CD4-positive, alpha-beta T cell (primary cell): ENCODE measurements around the gene COA5. TPM values are rescaled to one million over a fixed set of nuclear protein-coding genes. Genes with fewer than 3 reads are reported as not detected.
A peak's percentile ranks its signal among the peaks of the same experiment; 100 is the strongest.

ENCODE experiments used
- ATAC-seq: fragments of 200-7000 bp; cut with Tn5 transposase; one replicate; pipeline ENCODE4 v1.10.0; 2022; ENCODE audit warnings: mild to moderate bottlenecking; ENCODE audit not compliant: poor library complexity
- CTCF ChIA-PET: fragments of 350-600 bp; sonication (Branson Sonifier 250); formaldehyde crosslinking; loops from one replicate; lab custom pipeline; 2021; ENCODE audit warnings: antibody characterized with exemption, inconsistent platforms; lab: Charles Lee
- POLR2A ChIA-PET: fragments of 350-600 bp; sonication (Branson Sonifier 250); formaldehyde crosslinking; loops from one replicate; lab custom pipeline; 2021; ENCODE audit warnings: antibody characterized with exemption, inconsistent platforms; lab: Charles Lee
- DNase-seq, 14 experiments: peaks; one replicate each; pipeline ENCODE4 v3.0.0-alpha.2; 2013 to 2020; ENCODE audit warnings: mixed read lengths in 2 of 14
- H3K27ac ChIP-seq, 2 donors: one replicate each; pipeline versions ENCODE4 v1.5.1 to v1.7.0; 2013; ENCODE audit warnings: low read length in 2 of 2, low read depth in 1 of 2, mild to moderate bottlenecking in 1 of 2
- H3K27me3 ChIP-seq, 2 experiments: 1 replicate in 1 of 2; 2 replicates in 1 of 2; pipeline versions ENCODE4 v1.6.1 to v1.7.0; 2013; ENCODE audit warnings: low read length in 2 of 2, control low read depth in 1 of 2, mild to moderate bottlenecking in 1 of 2, moderate library complexity in 1 of 2; ENCODE audit not compliant: insufficient read depth in 2 of 2, control insufficient read depth in 1 of 2
- H3K36me3 ChIP-seq: one replicate; pipeline ENCODE4 v1.6.1; 2013; ENCODE audit warnings: low read length, control low read depth; ENCODE audit not compliant: insufficient read depth
- H3K4me1 ChIP-seq: one replicate; pipeline ENCODE4 v1.6.1; 2013; ENCODE audit warnings: low read length, control low read depth; ENCODE audit not compliant: insufficient read depth
- H3K4me3 ChIP-seq: one replicate; pipeline ENCODE4 v1.5.1; 2013; ENCODE audit warnings: mild to moderate bottlenecking, low read length, moderate library complexity
- H3K9me3 ChIP-seq, 2 experiments: 1 replicate in 1 of 2; 2 replicates in 1 of 2; pipeline versions ENCODE4 v1.6.1 to v1.7.0; 2013; ENCODE audit warnings: low read length in 2 of 2, mild to moderate bottlenecking in 2 of 2, control low read depth in 1 of 2, moderate library complexity in 1 of 2; ENCODE audit not compliant: control insufficient read depth in 1 of 2, insufficient read depth in 1 of 2
- H3K27ac Mint-ChIP-seq: one replicate; pipeline ENCODE4 v1.8.0; 2020; ENCODE audit warnings: mixed read lengths
- H3K27me3 Mint-ChIP-seq: one replicate; pipeline ENCODE4 v1.8.0; 2021; ENCODE audit warnings: mixed read lengths
- H3K36me3 Mint-ChIP-seq: one replicate; pipeline ENCODE4 v1.8.0; 2021; ENCODE audit warnings: low read depth, mixed read lengths
- H3K4me1 Mint-ChIP-seq: one replicate; pipeline ENCODE4 v1.8.0; 2021; ENCODE audit warnings: low read depth, mixed read lengths
- H3K4me3 Mint-ChIP-seq: one replicate; pipeline ENCODE4 v1.8.0; 2020; ENCODE audit warnings: mild to moderate bottlenecking, mixed read lengths
- H3K9me3 Mint-ChIP-seq: one replicate; pipeline ENCODE4 v1.8.0; 2020; ENCODE audit warnings: mixed read lengths
- intact Hi-C, 2 experiments: fragments of 100-400 bp; cut with DNase I in 1 of 2; cut with micrococcal nuclease in 1 of 2; formaldehyde crosslinking; loops; one replicate each; pipeline versions ENCODE4 v1.15.1 to v1.9.0; 2023 to 2025; cut with DNase I, micrococcal nuclease
- total RNA-seq, 174 experiments: library from RNA in 2 of 174; stranded (reverse) in 2 of 174; gene quantifications; one replicate each; pipeline ENCODE4 v1.2.3 and lab custom pipeline; 2021 to 2026
- TF ChIP-seq, protein P1 (sequence below): fragments of 200-600 bp; IDR thresholded peaks from one replicate; pipeline ENCODE4 v1.8.0; 2022; ENCODE audit warnings: antibody characterized with exemption, mild to moderate bottlenecking

The COA5 gene
- total RNA-seq, 2 experiments from 2014 or later, result 29.2 to 30.1 TPM

DNA sequence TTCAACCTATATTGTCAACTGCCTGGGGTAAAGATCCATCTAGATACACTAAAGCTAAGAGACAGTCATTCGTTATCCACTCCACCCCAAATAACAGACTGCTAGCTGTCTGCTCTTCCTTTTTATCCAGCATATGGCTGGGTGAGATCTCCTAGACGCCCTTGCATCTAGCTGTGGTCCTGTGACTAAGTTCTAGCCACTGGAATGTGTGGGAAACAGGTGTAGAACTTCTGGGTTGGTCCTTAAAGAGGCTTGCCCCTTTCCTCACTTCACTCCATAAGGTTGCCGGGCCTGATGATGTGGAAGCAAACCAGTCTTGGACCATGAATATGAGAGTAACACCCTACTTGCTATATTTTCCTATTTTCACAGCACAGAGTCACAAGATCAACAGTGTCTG is 3.2 kb downstream of the COA5 start:
- no peak overlapping the region for H3K4me3 ChIP-seq
- no peaks in the 10 kb centered on the region for H3K9me3 ChIP-seq
- H3K4me1 ChIP-seq, result peaks cover 37% of the 10 kb centered on the region
- H3K36me3 ChIP-seq, result peaks cover 29% of the 10 kb centered on the region
- Mint-ChIP-seq H3K4me3 (peak overlapping the region; percentile 62), H3K9me3 (no peaks in the 10 kb centered on the region), H3K36me3 (peaks cover 66% of the 10 kb centered on the region), H3K27ac (peak overlapping the region; percentile 89), H3K27me3 (no peaks in the 10 kb centered on the region), H3K4me1 (peaks cover 47% of the 10 kb centered on the region)
- H3K27ac ChIP-seq, result no peak overlapping the region
- CTCF ChIA-PET, result interaction anchor here (0.6 to 1.4 kb wide), 4 partner anchors 12 to 769 kb away, joined by 3 read pairs; partner anchors contain the start of gene EIF5B
- POLR2A ChIA-PET, result interaction anchor here (0.5 kb wide), 1 partner anchor 37 kb away, joined by 3 read pairs; no protein-coding TSS in a partner anchor
- H3K27me3 ChIP-seq, result no peaks in the 10 kb centered on the region
- intact Hi-C loops, result loop anchor here in 1 of 2 experiments (10.0 kb wide), 2 partner anchors 550 to 880 kb away; partner anchors contain the start of genes LIPT1 and TSGA10
- ATAC-seq, result no peak
- TF ChIP-seq, protein P1, sequence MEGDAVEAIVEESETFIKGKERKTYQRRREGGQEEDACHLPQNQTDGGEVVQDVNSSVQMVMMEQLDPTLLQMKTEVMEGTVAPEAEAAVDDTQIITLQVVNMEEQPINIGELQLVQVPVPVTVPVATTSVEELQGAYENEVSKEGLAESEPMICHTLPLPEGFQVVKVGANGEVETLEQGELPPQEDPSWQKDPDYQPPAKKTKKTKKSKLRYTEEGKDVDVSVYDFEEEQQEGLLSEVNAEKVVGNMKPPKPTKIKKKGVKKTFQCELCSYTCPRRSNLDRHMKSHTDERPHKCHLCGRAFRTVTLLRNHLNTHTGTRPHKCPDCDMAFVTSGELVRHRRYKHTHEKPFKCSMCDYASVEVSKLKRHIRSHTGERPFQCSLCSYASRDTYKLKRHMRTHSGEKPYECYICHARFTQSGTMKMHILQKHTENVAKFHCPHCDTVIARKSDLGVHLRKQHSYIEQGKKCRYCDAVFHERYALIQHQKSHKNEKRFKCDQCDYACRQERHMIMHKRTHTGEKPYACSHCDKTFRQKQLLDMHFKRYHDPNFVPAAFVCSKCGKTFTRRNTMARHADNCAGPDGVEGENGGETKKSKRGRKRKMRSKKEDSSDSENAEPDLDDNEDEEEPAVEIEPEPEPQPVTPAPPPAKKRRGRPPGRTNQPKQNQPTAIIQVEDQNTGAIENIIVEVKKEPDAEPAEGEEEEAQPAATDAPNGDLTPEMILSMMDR, result no peak
- DNase-seq, result no peak

DNA sequence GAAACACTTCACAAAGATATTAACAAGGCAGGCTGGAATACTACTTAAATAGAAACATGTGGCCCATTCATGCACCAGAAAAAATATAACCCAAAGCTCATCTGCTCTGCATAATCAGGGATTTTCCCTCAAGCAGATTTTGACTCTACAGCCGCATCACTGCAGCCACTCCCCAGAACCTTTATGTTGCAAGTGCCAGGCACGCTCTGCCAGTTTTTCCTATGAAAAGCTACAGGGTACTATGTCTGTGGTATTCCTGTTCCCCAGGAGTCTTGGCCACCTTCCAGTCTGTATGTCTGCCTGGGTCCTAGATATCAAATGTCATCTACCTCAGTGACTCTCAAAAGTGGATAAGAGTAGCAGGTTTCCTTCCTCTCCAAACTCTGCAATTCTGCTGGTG is 3.8 kb downstream of the COA5 start:
- peaks cover 67% of the 10 kb centered on the region for H3K36me3 Mint-ChIP-seq
- CTCF ChIA-PET, result interaction anchor here (1.0 to 1.4 kb wide), 2 partner anchors 13 to 36 kb away, joined by 3 read pairs; no protein-coding TSS in a partner anchor

DNA sequence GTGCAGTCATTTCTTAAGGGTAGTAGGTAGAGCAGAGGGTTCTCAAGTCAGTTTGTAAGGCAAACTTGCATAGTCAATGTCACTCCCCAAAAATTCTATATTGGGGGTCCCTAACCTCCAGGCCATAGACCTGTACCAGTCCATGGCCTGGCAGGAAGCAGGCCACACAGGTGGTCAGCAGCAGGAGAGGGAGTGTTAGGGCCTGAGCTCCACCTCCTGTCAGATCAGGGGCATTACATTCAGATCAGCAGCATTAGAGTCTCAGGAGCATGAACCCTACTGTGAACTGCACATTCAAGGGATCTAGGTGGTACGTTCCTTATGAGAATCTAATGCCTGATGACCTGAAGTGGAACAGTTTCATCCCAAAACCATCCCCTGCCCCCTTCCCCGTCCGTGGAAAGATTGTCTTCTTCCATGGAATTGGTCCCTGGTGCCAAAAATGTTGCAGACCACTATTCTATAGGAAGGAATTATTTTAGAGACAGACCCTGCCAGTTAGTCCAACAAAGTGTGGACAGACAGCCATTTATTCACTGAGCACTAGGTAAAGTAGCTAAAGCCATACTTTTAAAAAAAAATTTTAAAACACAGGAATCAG is 6.7 kb downstream of the COA5 start:
- peaks cover 74% of the 10 kb centered on the region for H3K36me3 Mint-ChIP-seq
- Histone ChIP-seq H3K27me3 (no peaks in the 10 kb centered on the region), H3K4me3 (no peak overlapping the region), H3K4me1 (peaks cover 12% of the 10 kb centered on the region), H3K9me3 (no peaks in the 10 kb centered on the region), H3K27ac (no peak overlapping the region), H3K36me3 (peaks cover 54% of the 10 kb centered on the region)
- peak overlapping the region; percentile 79 for H3K27ac Mint-ChIP-seq
- no peaks in the 10 kb centered on the region for H3K9me3 Mint-ChIP-seq
- H3K4me1 Mint-ChIP-seq, result peaks cover 37% of the 10 kb centered on the region
- DNase-seq (peak in 3 of 14 experiments; percentile 16 to 43 (median 28)), ATAC-seq (no peak)
- ChIA-PET CTCF (interaction anchor here (1.3 kb wide), 1 partner anchor 33 kb away, joined by 3 read pairs; no protein-coding TSS in a partner anchor), POLR2A (no interaction called here)
- peak overlapping the region; percentile 4 for H3K4me3 Mint-ChIP-seq
- TF ChIP-seq, protein P1, result peak; percentile 30
- no peaks in the 10 kb centered on the region for H3K27me3 Mint-ChIP-seq
- intact Hi-C loops, result loop anchor here in 1 of 2 experiments (5.0 to 10.0 kb wide), 3 partner anchors 189 to 883 kb away; partner anchors contain the start of genes LIPT1 and TSGA10

More for the DNA sequence above, 3.8 kb downstream of the COA5 start:
- no peak overlapping the region for H3K27ac ChIP-seq
- TF ChIP-seq, protein P1, result no peak
- Mint-ChIP-seq H3K27ac (peak overlapping the region; percentile 89), H3K4me3 (no peak overlapping the region), H3K4me1 (peaks cover 47% of the 10 kb centered on the region), H3K9me3 (no peaks in the 10 kb centered on the region), H3K27me3 (no peaks in the 10 kb centered on the region)
- ATAC-seq (no peak), DNase-seq (no peak)
- intact Hi-C loops, result loop anchor here in 1 of 2 experiments (5.0 to 10.0 kb wide), 3 partner anchors 192 to 880 kb away; partner anchors contain the start of genes LIPT1 and TSGA10
- H3K27me3 ChIP-seq, result no peaks in the 10 kb centered on the region
- H3K9me3 ChIP-seq, result no peaks in the 10 kb centered on the region
- H3K4me3 ChIP-seq, result no peak overlapping the region
- peaks cover 32% of the 10 kb centered on the region for H3K4me1 ChIP-seq
- POLR2A ChIA-PET, result interaction anchor here (0.5 kb wide), 1 partner anchor 37 kb away, joined by 3 read pairs; no protein-coding TSS in a partner anchor
- peaks cover 35% of the 10 kb centered on the region for H3K36me3 ChIP-seq
